GM12878 (cell line): ENCODE measurements around the gene ZNF408.

Experiments
- ASH2L ChIP-seq: fragments of 300-600, 200-600 bp; sonication (generic); IDR thresholded peaks from 2 replicates; pipeline ENCODE4 v1.6.1; 2017; ENCODE audit warnings: low read depth, mild to moderate bottlenecking, borderline replicate concordance
- CTCF ChIP-seq, 3 experiments: IDR thresholded peaks in 2 of 3; conservative IDR thresholded peaks in 1 of 3; 2 replicates each; pipeline ENCODE4 v1.5.1; 2011; ENCODE audit warnings: low read depth in 3 of 3, low read length in 3 of 3, mild to moderate bottlenecking in 3 of 3, control low read depth in 2 of 3, moderate library complexity in 2 of 3, inconsistent platforms in 1 of 3, mixed read lengths in 1 of 3; ENCODE audit not compliant: control insufficient read depth in 2 of 3, insufficient read depth in 1 of 3; ENCODE audit errors: extremely low read depth in 1 of 3
- JUNB ChIP-seq: IDR thresholded peaks from 2 replicates; pipeline ENCODE4 v1.6.1; 2016; ENCODE audit warnings: antibody characterized with exemption, mild to moderate bottlenecking

- TF ChIP-seq ASH2L (no peak), CTCF (IDR thresholded peaks at IDR 0.05 in 2 of 3, conservative IDR thresholded peaks at IDR 0.05 in 1 of 3; ENCODE audit: control insufficient read depth in 2 of 3, extremely low read depth in 1 of 3, insufficient read depth in 1 of 3, low read depth in 3 of 3, low read length in 3 of 3) (peak; percentile 4 to 26 (median 22); a peak in 2 of 6 replicates), JUNB (no peak)
These were observed 31.1 kb upstream of the ZNF408 start for GRCh38 chr11:46669711-46670139.
